HEK293 (cell line): ENCODE results near the gene SYNE2.

Source experiments
- CTCF ChIA-PET: fragments of 350-600 bp; formaldehyde crosslinking; extraction: SDS; loops from one replicate; lab custom pipeline; 2021; ENCODE audit warnings: antibody characterized with exemption; lab: Yijun Ruan, JAX
- POLR2A ChIA-PET: fragments of 300-600 bp; formaldehyde crosslinking; extraction: SDS; loops from one replicate; lab custom pipeline; 2020; ENCODE audit warnings: antibody characterized with exemption, inconsistent platforms; lab: Yijun Ruan, JAX
- H3K27ac ChIP-seq: fragments of 200-500 bp; sonication (Bioruptor generic); 2 replicates; pipeline ENCODE4 v1.5.1; 2014; ENCODE audit warnings: low read depth, low read length, control low read depth, inconsistent platforms; ENCODE audit errors: extremely low read depth
- H3K36me3 ChIP-seq, 2 experiments: fragments of 200-500 bp in 1 of 2; sonication (Bioruptor generic) in 1 of 2; 1 replicate in 1 of 2; 2 replicates in 1 of 2; pipeline ENCODE4 v1.5.1; 2014 to 2017; ENCODE audit warnings: inconsistent platforms in 2 of 2, low read length in 2 of 2; ENCODE audit not compliant: control insufficient read depth in 2 of 2, insufficient read depth in 1 of 2
- H3K4me1 ChIP-seq: fragments of 200-500 bp; sonication (Bioruptor generic); 2 replicates; pipeline ENCODE4 v1.5.1; 2014; ENCODE audit warnings: mild to moderate bottlenecking, low read length, inconsistent platforms; ENCODE audit not compliant: control insufficient read depth, insufficient read depth
- H3K4me3 ChIP-seq: 2 replicates; pipeline ENCODE4 v1.5.1; 2011; ENCODE audit warnings: low read depth, mild to moderate bottlenecking, control low read depth, low read length, moderate library complexity
- H3K9me3 ChIP-seq: fragments of 200-500 bp; sonication (Bioruptor generic); 2 replicates; pipeline ENCODE4 v1.5.1; 2014; ENCODE audit warnings: low read depth, low read length, inconsistent platforms; ENCODE audit not compliant: control insufficient read depth, insufficient read depth
- BCL11A ChIP-seq: fragments of 450-650 bp; formaldehyde crosslinking; IDR thresholded peaks from 2 replicates; pipeline ENCODE4 v1.5.1; 2016; ENCODE audit warnings: low read depth, missing biosample characterization, missing genetic modification characterization
- BCL11B ChIP-seq: fragments of 450-650 bp; formaldehyde crosslinking; IDR thresholded peaks from 2 replicates; pipeline ENCODE4 v1.5.1; 2016; ENCODE audit warnings: low read depth, missing biosample characterization, missing genetic modification characterization
- EGR2 ChIP-seq: fragments of 450-650 bp; formaldehyde crosslinking; IDR thresholded peaks from 2 replicates; pipeline ENCODE4 v1.5.1; 2016; ENCODE audit warnings: low read depth, missing biosample characterization, missing genetic modification characterization
- KLF9 ChIP-seq: fragments of 450-650 bp; formaldehyde crosslinking; IDR thresholded peaks from 2 replicates; pipeline ENCODE4 v1.5.1; 2016; ENCODE audit warnings: missing biosample characterization, missing genetic modification characterization, low read depth
- PRDM1 ChIP-seq: fragments of 450-650 bp; formaldehyde crosslinking; IDR thresholded peaks from 2 replicates; pipeline ENCODE4; 2016; ENCODE audit warnings: missing biosample characterization, missing genetic modification characterization
- ZNF114 ChIP-seq: fragments of 450-650 bp; formaldehyde crosslinking; IDR thresholded peaks from 2 replicates; pipeline ENCODE4 v1.5.0; 2017; ENCODE audit warnings: missing biosample characterization, missing genetic modification characterization
- ZNF19 ChIP-seq: fragments of 450-650 bp; formaldehyde crosslinking; IDR thresholded peaks from 2 replicates; pipeline ENCODE4; 2016; ENCODE audit warnings: missing biosample characterization, missing genetic modification characterization, low read depth
- ZNF48 ChIP-seq: fragments of 450-650 bp; formaldehyde crosslinking; IDR thresholded peaks from 2 replicates; pipeline ENCODE4 v1.5.1; 2016; ENCODE audit warnings: missing biosample characterization, missing genetic modification characterization
- ZNF530 ChIP-seq: fragments of 450-650 bp; formaldehyde crosslinking; IDR thresholded peaks from 2 replicates; pipeline ENCODE4 v1.5.1; 2016; ENCODE audit warnings: low read depth, missing biosample characterization, missing genetic modification characterization
- ZNF548 ChIP-seq: fragments of 450-650 bp; formaldehyde crosslinking; IDR thresholded peaks from 2 replicates; pipeline ENCODE4 v1.5.1; 2016; ENCODE audit warnings: missing biosample characterization, missing genetic modification characterization
- ZNF555 ChIP-seq: fragments of 450-650 bp; formaldehyde crosslinking; conservative IDR thresholded peaks from 2 replicates; pipeline ENCODE4 v1.5.1; 2017; ENCODE audit warnings: missing biosample characterization, mild to moderate bottlenecking, missing genetic modification characterization, inconsistent platforms
- ZNF610 ChIP-seq: fragments of 450-650 bp; formaldehyde crosslinking; IDR thresholded peaks from 2 replicates; pipeline ENCODE4 v1.5.1; 2016; ENCODE audit warnings: missing biosample characterization, missing genetic modification characterization, borderline replicate concordance
- ZNF626 ChIP-seq: fragments of 450-650 bp; sonication (Bioruptor Pico); formaldehyde crosslinking; IDR thresholded peaks from 2 replicates; pipeline ENCODE4 v1.5.1; 2018; ENCODE audit warnings: missing biosample characterization, missing genetic modification characterization, inconsistent platforms
- ZNF792 ChIP-seq: fragments of 450-650 bp; formaldehyde crosslinking; IDR thresholded peaks from 2 replicates; pipeline ENCODE4 v1.5.1; 2016; ENCODE audit warnings: missing biosample characterization, missing genetic modification characterization
- TF ChIP-seq, protein P1 (sequence below): fragments of 450-650 bp; formaldehyde crosslinking; IDR thresholded peaks from 2 replicates; pipeline ENCODE4 v1.5.1; 2016; ENCODE audit warnings: missing biosample characterization, missing genetic modification characterization
- TF ChIP-seq, protein P2 (sequence below): fragments of 450-650 bp; formaldehyde crosslinking; IDR thresholded peaks from 2 replicates; pipeline ENCODE4 v1.5.1; 2016; ENCODE audit warnings: missing biosample characterization, missing genetic modification characterization
- TF ChIP-seq, protein P3 (sequence below): fragments of 450-650 bp; formaldehyde crosslinking; IDR thresholded peaks from 2 replicates; pipeline ENCODE4 v1.5.1; 2016; ENCODE audit warnings: missing biosample characterization, missing genetic modification characterization, borderline replicate concordance
- TF ChIP-seq, protein P4 (sequence below): fragments of 450-650 bp; formaldehyde crosslinking; IDR thresholded peaks from 2 replicates; pipeline ENCODE4 v1.5.1; 2016; ENCODE audit warnings: missing biosample characterization, missing genetic modification characterization
- TF ChIP-seq, protein P5 (sequence below): fragments of 450-650 bp; formaldehyde crosslinking; IDR thresholded peaks from 2 replicates; pipeline ENCODE4 v1.5.1; 2016; ENCODE audit warnings: missing biosample characterization, missing genetic modification characterization, low read depth

The SYNE2 gene

DNA sequence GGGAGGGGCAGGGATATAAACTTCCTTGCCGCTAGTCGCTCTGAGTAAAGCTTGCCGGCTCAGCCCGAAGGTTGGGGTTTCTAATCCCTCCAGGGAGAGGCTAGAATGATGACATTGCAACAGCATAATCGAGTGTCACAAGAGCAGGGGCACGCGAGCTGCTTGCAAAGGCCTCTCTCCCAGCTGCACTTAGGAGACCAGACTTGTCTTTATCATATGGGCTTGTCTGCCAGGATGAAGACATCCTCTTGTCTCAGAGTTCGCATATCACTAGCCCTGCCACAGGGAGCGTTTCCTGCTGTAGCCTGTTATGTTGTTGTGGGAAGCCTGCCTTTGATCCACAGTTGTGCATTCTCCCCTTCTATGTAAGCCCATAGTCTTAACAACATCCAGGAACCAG lies 261.4 kb downstream of the SYNE2 start (continued):
- no peak for TF ChIP-seq ZNF792
- TF ChIP-seq, protein P1, sequence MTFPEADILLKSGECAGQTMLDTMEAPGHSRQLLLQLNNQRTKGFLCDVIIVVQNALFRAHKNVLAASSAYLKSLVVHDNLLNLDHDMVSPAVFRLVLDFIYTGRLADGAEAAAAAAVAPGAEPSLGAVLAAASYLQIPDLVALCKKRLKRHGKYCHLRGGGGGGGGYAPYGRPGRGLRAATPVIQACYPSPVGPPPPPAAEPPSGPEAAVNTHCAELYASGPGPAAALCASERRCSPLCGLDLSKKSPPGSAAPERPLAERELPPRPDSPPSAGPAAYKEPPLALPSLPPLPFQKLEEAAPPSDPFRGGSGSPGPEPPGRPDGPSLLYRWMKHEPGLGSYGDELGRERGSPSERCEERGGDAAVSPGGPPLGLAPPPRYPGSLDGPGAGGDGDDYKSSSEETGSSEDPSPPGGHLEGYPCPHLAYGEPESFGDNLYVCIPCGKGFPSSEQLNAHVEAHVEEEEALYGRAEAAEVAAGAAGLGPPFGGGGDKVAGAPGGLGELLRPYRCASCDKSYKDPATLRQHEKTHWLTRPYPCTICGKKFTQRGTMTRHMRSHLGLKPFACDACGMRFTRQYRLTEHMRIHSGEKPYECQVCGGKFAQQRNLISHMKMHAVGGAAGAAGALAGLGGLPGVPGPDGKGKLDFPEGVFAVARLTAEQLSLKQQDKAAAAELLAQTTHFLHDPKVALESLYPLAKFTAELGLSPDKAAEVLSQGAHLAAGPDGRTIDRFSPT: no peak
- TF ChIP-seq ZNF114 (tag by site-specific recombination): no peak
- TF ChIP-seq BCL11B (tag by site-specific recombination): no peak
- no peak for TF ChIP-seq ZNF610 (tag by site-specific recombination)
- no peak for TF ChIP-seq KLF9 (tag by site-specific recombination)
- no peak for TF ChIP-seq ZNF530 (tag by site-specific recombination)
- TF ChIP-seq PRDM1: no peak

DNA sequence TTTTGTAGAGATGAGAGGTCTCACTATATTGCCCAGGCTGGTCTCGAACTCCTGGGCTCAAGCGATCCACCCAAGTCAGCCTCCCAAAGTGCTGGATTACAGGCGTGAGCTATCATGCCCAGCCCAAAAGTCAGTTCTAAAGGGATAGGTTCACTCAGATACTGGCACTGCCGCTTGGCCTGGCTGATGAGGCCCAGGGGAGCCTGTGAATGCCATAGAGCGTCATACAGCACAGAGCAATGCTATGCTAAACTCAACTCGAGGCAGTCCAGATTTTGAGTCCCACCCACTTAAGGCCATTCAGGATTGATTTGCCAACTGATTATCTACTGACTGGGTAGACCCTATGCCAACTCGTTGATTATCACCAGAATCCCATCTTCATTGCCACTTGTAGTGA lies 262.0 kb downstream of the SYNE2 start:
- Histone ChIP-seq H3K4me1 (no peaks in the 10 kb centered on the region), H3K27ac (no peak overlapping the region), H3K4me3 (no peak overlapping the region), H3K36me3 (peaks cover 3 to 16% of the 10 kb centered on the region in 2 experiments), H3K9me3 (no peaks in the 10 kb centered on the region)
- CTCF ChIA-PET: no interaction called here
- POLR2A ChIA-PET: no interaction called here
- no peak for TF ChIP-seq ZNF626 (tag by site-specific recombination)

DNA sequence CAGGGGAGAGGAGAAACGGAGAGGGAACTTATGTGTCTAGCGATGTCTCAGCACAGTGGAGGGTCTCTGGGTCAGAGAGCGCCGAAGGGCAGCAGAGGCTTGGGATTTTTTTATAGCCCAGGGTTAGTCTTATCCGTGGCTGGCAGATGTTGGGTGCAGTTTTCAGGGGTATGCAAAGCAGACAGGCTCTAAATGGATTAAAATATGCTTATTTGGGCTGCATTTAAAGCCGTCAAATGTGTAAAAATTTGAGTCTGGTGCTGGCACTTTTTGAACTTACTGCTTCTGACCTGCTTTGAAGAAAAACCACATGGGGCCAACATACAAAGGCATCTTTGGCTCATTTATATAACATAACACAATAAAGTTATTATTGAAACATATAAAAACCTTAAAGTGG lies 262.6 kb downstream of the SYNE2 start:
- no peak for TF ChIP-seq ZNF548 (tag by site-specific recombination)
- no peak for TF ChIP-seq BCL11A (tag by site-specific recombination)
- TF ChIP-seq, protein P2, sequence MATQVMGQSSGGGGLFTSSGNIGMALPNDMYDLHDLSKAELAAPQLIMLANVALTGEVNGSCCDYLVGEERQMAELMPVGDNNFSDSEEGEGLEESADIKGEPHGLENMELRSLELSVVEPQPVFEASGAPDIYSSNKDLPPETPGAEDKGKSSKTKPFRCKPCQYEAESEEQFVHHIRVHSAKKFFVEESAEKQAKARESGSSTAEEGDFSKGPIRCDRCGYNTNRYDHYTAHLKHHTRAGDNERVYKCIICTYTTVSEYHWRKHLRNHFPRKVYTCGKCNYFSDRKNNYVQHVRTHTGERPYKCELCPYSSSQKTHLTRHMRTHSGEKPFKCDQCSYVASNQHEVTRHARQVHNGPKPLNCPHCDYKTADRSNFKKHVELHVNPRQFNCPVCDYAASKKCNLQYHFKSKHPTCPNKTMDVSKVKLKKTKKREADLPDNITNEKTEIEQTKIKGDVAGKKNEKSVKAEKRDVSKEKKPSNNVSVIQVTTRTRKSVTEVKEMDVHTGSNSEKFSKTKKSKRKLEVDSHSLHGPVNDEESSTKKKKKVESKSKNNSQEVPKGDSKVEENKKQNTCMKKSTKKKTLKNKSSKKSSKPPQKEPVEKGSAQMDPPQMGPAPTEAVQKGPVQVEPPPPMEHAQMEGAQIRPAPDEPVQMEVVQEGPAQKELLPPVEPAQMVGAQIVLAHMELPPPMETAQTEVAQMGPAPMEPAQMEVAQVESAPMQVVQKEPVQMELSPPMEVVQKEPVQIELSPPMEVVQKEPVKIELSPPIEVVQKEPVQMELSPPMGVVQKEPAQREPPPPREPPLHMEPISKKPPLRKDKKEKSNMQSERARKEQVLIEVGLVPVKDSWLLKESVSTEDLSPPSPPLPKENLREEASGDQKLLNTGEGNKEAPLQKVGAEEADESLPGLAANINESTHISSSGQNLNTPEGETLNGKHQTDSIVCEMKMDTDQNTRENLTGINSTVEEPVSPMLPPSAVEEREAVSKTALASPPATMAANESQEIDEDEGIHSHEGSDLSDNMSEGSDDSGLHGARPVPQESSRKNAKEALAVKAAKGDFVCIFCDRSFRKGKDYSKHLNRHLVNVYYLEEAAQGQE (tag by site-specific recombination): no peak
- TF ChIP-seq EGR2 (tag by site-specific recombination): no peak
- no peak for TF ChIP-seq ZNF555 (tag by site-specific recombination)
- TF ChIP-seq, protein P3, sequence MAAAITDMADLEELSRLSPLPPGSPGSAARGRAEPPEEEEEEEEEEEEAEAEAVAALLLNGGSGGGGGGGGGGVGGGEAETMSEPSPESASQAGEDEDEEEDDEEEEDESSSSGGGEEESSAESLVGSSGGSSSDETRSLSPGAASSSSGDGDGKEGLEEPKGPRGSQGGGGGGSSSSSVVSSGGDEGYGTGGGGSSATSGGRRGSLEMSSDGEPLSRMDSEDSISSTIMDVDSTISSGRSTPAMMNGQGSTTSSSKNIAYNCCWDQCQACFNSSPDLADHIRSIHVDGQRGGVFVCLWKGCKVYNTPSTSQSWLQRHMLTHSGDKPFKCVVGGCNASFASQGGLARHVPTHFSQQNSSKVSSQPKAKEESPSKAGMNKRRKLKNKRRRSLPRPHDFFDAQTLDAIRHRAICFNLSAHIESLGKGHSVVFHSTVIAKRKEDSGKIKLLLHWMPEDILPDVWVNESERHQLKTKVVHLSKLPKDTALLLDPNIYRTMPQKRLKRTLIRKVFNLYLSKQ: no peak
- no peak for TF ChIP-seq ZNF48
- TF ChIP-seq, protein P4, sequence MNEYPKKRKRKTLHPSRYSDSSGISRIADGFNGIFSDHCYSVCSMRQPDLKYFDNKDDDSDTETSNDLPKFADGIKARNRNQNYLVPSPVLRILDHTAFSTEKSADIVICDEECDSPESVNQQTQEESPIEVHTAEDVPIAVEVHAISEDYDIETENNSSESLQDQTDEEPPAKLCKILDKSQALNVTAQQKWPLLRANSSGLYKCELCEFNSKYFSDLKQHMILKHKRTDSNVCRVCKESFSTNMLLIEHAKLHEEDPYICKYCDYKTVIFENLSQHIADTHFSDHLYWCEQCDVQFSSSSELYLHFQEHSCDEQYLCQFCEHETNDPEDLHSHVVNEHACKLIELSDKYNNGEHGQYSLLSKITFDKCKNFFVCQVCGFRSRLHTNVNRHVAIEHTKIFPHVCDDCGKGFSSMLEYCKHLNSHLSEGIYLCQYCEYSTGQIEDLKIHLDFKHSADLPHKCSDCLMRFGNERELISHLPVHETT: no peak
- TF ChIP-seq, protein P5, sequence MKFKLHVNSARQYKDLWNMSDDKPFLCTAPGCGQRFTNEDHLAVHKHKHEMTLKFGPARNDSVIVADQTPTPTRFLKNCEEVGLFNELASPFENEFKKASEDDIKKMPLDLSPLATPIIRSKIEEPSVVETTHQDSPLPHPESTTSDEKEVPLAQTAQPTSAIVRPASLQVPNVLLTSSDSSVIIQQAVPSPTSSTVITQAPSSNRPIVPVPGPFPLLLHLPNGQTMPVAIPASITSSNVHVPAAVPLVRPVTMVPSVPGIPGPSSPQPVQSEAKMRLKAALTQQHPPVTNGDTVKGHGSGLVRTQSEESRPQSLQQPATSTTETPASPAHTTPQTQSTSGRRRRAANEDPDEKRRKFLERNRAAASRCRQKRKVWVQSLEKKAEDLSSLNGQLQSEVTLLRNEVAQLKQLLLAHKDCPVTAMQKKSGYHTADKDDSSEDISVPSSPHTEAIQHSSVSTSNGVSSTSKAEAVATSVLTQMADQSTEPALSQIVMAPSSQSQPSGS (tag by site-specific recombination): no peak
- TF ChIP-seq ZNF19 (tag by site-specific recombination): no peak
- Histone ChIP-seq H3K4me3 (no peak overlapping the region), H3K27ac (no peak overlapping the region), H3K9me3 (no peaks in the 10 kb centered on the region), H3K4me1 (no peaks in the 10 kb centered on the region), H3K36me3 (peaks cover 3 to 16% of the 10 kb centered on the region in 2 experiments)
- POLR2A ChIA-PET: no interaction called here
- CTCF ChIA-PET: no interaction called here
